NCI-H1694 treated with DMSO at 0.1 percent for 48 hours (cell line): ENCODE data around the gene TNFSF13B.
A peak's percentile ranks its signal among the peaks of the same experiment; 100 is the strongest.
"Not testable (repeated sequence)": the region's sequence is repeated elsewhere in the genome, so short reads cannot be mapped to it uniquely, and the experiment has no call there.

Experiments
- DNase-seq: peaks from one replicate; lab custom pipeline; 2025; lab: John Stamatoyannopoulos, UW

The TNFSF13B gene, protein sequence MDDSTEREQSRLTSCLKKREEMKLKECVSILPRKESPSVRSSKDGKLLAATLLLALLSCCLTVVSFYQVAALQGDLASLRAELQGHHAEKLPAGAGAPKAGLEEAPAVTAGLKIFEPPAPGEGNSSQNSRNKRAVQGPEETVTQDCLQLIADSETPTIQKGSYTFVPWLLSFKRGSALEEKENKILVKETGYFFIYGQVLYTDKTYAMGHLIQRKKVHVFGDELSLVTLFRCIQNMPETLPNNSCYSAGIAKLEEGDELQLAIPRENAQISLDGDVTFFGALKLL

DNA sequence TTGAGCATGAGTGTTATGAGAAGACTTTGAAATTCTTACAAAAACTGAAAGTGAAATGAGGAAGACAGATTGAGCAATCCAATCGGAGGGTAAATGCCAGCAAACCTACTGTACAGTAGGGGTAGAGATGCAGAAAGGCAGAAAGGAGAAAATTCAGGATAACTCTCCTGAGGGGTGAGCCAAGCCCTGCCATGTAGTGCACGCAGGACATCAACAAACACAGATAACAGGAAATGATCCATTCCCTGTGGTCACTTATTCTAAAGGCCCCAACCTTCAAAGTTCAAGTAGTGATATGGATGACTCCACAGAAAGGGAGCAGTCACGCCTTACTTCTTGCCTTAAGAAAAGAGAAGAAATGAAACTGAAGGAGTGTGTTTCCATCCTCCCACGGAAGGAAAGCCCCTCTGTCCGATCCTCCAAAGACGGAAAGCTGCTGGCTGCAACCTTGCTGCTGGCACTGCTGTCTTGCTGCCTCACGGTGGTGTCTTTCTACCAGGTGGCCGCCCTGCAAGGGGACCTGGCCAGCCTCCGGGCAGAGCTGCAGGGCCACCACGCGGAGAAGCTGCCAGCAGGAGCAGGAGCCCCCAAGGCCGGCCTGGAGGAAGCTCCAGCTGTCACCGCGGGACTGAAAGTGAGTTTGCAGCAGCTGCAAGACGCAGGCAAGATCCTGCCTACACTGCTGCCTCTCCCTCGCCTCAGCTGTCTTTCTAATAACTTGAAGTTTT is at the start of gene TNFSF13B:
TSS of gene TNFSF13B (plus strand) at position 118 of the 728 bp plus-strand sequence. CDS start at position 296, 178 bp downstream.
- no peak for DNase-seq

DNA sequence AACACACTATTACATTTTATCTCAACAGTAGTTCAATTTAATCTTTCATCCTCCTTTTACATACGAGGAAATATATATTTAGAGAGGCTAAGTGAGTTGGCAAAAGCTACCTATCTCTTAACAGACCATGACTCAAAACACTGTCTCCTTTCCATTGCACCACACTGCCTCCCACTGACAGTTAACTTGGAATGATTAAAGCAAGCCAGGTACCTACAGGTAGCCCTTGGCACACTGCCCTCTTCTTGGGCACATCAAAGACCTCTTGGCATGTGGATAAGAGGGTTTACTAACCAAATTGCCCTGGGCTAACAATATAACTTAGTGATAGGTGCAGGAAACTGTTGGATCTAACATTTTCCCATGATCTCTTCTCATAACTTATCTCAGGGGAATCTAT is 49.5 kb upstream of the TNFSF13B start:
- DNase-seq: no peak

DNA sequence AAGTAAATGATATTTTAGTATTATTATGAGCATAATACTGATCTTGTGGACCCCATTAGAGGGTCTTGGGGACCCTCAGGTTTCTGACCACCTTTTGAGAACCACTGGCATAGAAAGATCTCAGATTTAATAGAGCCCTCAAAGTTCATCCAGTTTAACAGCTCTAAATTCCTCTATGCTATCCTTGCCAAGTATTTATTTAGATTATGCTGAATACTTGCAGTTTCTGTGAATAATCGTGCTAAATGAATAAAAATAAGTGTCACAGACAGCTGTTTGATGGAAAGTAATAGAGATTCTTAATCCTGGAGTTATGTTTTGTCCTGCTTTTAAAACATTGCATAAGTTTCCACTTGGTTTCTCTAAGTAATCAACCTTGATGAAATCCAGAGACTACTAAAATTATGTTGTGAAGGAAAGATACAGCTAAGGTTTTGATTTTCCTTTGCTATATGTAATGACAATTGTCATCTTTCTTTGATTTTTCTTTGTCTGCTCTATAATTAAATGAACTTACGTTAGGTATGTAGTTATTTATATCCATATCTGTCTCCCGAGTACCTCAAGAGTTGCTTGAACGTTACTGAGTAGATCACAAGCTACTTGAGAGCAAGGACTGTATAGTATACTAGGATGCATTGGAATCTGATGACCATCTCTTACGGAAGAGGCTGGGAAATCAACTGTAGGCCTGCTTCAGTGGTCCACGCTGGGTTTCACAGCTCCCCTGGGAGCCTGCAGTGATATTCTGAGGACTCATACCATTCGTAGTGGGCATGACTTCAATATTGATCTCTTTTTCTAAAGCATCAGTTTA is 45.6 kb upstream of the TNFSF13B start:
- no peak for DNase-seq

DNA sequence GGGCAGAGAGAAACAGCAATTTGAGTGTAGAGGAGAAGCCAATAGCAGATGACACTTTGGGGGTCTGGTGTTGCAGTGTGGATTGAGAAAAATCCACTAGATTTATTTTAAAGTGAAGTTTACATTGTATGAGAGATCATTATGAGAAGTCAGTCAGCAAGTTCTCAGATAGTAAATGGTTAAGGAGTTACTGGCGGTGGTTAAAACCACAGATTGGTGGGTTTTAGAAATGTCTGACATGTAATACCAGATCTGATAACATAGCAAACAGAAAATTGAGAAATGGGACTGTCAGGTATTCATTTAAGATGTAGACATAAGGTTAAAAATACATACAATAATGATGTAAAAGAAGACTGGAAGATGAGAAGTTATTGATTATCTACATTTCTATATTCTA is 44.1 kb upstream of the TNFSF13B start:
- no peak for DNase-seq

DNA sequence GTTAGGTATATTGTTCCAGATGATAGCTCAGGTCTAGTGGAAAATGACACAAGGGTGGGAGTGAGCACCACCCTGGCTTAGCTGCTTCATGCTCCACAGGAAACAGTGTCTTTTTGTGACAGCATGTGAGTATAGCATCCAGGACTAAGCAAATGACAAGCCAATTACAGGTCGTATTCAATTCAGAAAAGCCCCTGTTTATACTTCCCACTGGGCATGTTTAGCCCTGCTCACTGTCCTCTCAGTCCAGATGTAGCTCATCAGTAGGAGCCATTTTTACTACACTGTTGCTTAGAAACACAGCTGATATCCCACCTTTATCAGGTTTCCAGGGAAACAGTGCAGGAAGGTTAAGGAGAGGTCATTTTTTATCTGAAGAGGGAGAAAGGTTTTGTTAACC is 43.3 kb upstream of the TNFSF13B start:
- DNase-seq: peak; percentile 89

DNA sequence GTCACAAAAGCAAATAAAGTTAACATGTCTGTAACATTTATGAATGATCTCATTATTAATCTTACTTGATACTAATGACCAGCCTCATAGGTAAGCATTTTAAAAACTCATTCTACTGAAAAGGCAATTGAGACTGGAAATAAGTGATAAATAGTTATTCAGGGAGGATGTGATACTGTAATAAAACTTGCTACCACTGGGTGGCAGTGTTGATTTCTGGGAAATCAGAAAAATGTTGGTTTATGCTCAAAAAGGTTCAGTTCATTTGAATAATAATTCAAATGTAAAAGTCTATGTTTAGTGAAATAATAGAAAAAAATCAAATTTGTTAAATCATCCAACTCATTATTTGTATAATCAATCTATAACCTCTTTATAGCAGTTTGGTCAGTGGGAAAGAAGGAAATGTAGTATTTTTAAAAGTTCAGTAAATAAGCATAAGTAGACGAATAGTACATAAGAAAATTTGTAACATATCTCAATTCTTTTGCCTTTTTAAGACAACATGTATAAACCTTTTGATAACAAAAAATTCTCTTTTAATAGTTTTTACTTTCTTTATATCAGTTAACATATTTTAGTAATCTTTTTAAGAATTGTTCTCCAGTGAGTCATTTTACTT is 41.8 kb upstream of the TNFSF13B start:
- DNase-seq: peak; percentile 51

DNA sequence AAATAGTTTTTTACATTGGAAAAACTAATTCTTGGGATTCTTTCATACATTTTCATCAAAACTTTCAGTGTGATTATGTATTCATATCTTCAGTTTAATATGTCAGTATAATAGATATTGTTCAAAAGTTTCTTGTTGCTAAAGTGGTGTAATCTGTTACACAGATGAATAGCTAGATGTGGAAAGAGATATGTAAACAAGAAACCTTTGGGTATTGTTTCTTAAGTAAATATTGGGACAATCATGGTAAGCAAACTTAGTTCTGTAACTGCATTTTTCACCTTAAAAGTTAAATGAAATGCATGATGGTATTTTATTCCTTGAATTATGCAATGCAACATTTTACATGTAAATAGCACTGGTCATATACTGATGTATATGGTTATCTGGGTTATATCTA is 39.1 kb upstream of the TNFSF13B start:
- DNase-seq: no peak

DNA sequence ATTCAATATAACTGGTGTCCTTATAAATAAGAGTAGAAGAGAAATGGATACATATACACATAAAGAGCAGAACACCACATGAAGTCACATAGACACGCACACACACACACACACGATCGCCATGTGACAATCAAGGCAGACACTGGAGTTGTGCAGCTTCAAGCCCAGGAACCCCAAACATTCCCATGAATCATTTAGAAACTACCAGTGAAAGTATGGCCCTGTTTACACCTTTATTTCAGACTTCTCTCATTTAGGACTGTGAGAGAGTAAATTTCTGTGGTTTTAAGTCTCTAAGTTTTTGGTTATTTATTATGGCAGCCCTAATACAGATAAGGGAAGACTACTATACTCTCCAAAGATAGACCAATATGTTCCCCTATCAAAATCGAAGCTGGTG is 20.4 kb upstream of the TNFSF13B start:
- no peak for DNase-seq

DNA sequence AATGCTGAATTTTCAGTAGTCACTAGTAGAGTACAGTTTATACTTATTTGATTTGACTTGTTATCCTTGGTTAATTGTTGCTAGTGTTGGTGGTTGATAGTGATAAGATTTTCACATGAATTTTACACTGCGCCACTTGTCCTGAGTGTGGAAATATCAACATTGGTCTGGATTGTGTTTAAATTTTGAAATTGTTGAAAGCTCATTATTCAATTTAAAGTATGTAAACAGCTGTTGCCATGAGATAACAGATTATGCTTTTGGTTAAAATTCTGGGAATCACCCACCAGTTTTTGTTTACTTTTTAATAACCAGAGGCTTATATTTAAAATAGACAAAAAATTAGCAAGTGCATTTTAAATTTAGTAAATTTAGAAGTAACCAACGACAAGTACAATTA is 12.3 kb upstream of the TNFSF13B start:
- DNase-seq: no peak

DNA sequence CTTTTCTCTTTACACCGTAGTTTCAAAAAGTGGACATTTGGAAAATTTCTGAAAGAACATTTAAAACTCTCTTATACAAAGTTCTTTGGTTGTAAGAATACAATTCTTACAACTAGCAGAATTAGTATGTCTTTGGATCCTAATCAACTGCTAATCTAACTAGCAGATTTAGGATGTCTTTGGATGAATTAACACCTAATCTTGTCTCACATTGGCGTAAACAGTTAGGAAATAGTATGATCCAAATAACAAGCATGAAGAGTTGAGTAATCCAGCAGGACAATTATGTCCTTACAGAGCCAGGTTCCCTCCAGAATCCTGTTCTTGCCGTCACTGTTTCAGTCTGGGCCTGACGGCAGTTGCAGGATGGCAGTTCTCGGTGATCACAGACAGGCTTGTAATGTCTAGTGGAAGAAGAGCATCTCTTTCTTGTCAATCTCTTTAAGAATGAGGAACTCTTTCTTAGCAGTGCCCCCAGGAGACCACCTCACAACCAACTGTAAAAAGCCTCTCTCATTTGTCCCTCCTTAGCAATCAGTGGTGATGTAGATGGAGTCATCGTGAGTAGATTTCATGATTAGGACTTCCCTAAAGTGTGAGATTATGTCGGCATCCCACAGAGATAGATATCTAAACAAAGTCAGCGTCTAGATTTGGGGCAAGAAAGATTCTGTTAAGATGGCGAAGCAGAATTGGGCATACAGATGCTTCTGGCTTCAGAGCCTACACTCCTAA is 5.7 kb upstream of the TNFSF13B start:
- no peak for DNase-seq

DNA sequence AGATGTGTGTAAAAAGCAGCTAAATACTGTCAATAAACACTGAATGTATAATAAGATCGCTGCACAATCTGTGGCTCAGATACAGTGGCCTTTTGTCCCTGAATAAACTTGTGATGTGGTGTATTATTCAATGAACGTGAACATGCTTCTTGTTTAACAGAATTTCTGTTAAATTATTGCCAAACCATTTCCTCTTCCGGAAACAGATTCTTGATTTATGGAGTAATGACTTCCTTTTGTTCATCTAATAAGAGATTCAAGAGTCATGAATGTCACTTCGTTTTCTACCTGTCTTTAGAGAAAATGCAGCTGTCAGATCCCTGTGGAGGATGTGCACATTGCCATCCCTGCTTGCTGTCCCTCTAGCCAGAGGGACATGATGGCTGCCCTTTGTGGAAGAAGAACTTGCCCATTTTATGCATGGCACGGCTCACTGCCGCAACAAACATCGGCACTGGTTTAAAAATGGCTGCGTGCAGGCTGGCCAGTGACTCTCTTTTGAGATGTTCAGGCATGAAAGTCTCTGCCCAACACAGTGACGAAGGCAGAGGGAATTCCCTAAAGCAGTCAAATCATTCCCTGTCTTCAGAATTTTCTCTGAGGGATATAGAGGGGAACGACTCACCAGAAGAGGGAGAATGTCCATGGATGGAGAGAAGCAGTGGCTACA is 3.1 kb upstream of the TNFSF13B start:
- DNase-seq: no peak

DNA sequence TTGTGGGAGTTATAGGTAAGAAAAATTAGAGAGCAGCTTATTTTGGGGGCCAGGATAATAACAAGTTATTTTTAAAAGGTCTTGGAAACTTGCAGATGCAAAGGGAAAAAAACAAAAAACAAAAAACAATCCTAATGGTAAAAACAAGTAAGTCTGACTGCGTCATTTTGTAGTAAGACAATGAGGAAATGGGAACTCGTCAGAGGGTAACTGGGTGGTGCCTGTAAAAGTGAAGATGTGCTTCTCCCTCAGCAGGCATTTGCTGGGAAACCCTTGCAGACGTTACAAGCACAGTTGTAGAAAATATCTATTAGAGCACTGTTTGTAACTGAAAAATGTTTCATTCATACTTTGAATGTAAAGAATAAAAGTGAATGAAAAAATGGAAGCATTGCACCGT is 2.2 kb upstream of the TNFSF13B start:
- no peak for DNase-seq

DNA sequence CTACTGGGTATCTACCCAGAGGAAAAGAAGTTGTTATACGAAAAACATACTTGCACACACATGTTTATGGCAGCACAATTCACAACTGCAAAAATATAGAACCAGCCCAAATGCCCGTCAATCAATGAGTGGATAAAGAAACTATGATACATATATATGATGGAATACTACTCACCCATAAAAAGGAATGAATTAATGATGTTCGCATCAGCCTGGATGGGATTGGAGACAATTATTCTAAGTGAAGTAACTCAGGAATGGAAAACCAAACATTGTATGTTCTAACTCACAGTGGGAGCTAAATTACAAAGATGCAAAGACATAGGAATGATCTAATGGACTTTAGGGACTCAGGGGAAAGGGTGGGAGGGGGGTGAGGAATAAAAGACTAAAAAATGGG is 1.7 kb upstream of the TNFSF13B start:
- DNase-seq: not testable (repeated sequence)

DNA sequence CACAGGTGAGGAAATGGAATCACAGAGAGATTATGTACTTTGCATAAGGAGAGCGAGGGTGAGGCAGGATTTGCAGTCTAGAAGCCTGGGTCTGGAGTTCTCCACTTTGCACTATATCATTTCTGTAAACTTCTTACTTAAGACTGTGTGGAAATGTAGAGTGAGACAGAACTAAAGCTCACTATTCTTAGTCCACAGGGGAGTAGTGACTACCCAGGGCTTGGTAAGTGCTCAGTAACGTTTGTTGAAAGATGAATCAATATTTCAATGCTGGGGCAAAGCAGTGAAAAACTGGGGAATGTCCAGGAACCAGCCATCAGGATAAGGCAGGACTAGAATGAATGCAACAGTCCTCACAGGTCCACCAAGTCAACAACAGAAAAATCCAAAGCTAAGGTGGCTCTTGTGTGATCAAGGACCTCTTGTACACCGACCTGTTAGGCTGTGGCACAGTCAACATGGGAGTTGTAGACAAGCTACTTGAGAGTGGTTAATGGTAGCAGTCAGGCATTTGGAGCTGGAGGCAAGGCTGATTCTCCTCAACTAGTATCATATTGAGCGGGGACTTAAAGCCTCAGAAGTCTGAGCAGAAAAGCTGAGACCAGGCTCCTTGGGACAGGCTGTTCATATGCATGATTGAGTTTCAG is 929 bp upstream of the TNFSF13B start:
- no peak for DNase-seq

DNA sequence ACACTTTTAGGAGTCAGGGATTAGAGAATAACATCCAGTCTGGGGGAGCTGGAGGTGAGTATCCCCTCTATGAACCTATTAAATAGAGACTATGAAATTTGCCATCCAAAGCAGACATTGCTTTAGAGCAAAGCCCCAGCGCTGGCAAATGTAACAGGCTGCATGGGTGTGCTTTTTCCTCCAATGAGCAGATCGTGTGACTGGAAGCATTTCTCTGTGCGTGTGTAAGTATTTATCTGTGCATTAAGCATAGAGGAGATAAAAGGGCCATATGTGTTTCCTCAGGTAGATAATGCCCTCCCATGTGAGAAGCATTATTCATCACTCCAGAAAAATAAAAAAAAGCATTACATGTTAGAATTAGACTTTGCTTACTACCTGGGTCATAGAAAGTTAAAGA is 924 bp downstream of the TNFSF13B start:
- DNase-seq: no peak

DNA sequence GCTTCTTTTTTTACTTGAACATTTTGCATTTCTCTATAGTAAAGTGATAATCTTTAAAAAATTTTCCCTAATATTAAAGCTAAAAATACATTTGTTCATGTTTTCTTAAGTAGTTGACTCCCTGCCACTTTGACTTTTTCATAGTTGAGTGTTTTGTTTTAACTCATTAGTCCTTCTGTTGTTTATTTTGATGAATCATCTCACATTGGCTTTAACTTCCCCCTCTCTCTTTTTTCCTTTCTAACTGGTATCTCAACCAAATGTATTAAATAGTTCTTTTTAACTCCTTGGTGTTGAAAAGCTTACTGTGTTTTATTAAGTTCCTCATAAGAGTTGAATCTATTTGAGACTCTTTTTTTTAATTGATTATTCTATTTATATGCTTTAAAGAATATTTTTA is 2.8 kb downstream of the TNFSF13B start:
- no peak for DNase-seq

DNA sequence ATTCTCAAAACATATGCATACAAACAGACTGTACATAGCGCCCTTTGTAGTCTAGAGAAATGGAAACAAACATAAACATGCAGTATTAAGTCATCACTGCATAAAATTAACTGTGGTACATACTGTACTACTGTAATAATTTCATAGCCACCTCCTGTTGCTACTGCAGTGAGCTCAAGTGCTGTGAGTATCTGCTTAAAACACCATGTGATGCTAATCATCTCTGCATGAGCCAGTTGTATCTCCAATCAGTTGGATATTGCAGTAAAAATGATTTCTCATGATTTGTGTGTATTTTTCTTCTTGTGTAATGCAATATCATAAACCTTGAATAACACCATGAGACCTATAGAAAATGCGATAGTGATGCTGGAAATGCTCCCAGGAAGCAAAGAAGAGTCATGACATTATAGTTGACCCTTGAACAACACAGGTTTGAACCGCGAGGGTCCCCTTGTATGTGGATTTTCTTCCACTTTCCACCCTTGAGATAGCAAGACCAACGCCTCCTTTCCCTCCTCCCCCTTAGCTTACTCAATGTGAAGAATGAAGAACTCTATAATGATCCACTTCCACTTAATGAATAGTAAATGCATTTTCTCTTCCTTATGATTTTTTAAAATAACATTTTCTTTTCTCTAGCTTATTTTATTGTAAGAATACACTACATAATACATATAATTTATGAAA is 4.1 kb downstream of the TNFSF13B start:
- no peak for DNase-seq

DNA sequence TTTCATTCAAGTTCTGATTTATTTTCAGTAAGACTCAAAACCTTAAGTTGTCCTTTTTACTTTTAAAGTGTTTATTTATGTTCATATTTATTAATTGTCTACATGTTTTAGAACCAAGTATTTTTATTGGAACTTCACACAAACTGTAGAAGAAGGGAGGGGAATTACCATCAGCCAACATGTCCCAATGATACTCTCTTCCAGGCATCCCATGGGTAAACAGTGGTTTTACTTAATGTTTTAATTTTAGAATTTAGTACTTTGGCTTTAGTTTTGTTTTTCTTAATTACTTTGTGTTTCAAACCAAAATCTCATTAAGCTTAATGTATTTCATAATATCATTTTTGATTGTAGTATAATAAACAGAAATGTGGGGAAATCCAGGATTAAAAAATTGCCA is 5.2 kb downstream of the TNFSF13B start:
- no peak for DNase-seq

DNA sequence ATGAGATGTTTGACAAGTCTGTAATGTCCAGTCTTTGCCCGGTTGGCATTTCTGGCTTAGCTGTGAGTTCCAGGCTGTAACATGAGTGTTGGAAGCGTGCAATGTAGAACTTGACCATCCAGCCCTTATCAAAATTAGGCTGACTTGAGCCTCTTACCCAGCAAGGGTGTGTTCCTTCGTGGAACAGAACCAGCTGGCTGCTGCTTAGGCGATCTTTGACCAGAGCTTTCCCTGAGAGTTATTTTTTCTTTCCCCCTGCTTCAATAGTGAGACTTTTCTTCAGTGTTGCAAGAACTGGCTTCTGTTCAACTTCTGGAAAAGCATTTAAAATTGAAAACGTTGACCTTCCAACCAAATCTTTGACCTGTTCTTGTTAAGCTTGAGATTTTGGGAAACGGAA is 6.5 kb downstream of the TNFSF13B start:
- no peak for DNase-seq

DNA sequence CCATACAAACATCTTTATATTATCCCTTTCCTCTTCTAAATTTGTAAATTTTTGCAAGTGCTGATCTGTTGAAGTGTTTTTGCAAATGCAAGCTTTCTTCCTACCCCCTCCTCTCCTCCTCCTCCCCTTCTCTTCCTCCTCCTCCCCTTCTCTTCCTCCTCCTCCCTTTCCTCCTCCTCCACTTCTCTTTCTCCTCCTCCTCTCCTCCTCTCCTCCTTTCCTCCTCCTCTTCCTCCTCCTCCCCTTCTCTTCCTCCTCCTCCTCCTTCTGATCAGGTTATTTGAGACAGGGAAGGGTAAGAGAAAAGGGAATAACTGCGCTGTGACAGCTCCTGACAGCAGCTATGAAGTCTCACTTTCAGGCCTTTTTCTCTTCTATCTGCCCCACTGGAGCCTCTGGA is 8.9 kb downstream of the TNFSF13B start:
- DNase-seq: no peak
